Dedifferentiated amniotic fluid mesenchymal stem cell (primary cell): ENCODE data around the gene RPS4Y1.

Source experiments
- DNase-seq: peaks from one replicate; pipeline ENCODE4 v3.0.0-alpha.2; 2016; ENCODE audit errors: extremely low spot score

RPS4Y1 gene

DNA sequence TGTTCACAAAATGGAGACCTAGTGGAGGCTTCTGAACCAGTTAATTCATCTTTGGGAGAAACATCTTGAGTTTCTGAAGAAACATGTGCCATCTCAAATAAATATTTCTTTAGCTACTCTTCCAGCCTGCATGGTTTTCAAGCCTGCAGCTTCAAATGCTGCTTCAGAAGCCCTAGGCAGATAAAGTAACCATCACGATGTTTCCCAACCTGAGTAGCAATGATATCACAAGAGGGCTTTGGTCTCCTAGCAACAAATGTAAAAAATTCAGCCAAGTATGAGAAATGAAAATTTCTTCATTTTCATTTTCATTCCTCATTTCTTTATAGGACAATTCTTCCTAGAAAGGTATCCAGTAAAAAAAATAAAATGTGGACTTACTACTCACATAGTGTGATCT, 42.2 kb downstream of the RPS4Y1 start:
- no peak for DNase-seq

DNA sequence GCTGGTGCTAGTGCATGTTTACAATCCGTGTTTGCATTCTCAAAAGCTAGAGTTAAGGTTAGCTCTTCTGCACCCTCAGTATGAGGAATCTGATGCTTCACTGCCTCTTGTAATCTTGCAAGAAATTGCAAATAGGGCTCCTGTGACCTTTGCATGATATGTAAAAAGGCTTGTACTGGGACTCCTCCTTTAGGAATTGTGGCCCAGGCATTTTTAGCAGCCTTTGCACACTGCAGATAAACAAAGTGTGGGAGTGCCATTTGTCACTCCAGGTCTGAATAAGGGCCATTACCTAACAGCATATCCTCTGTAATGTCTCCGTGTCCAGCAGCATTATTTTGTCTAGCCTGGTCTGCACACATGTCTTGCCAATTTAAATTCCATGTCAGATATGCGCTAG, 44.5 kb downstream of the RPS4Y1 start:
- no peak for DNase-seq

DNA sequence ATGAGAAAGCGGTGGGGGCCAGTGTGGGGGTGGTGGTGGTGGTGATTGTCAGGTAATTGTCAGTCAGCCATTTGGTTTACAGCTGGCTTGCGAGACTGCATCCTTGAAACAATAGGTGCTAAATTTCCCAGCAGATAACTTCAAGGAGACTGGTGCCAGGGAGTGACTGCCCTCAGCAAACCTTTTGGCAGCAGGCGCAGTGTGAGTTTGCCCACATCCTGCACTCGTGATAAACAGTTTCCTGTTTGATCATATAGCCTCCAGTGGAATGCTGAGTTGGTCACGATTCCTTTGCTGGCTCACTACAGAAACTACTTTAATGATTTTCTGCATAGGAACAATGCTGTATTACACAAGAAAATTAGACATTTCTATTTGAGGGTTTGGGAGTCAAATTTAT, 46.0 kb downstream of the RPS4Y1 start:
- no peak for DNase-seq

DNA sequence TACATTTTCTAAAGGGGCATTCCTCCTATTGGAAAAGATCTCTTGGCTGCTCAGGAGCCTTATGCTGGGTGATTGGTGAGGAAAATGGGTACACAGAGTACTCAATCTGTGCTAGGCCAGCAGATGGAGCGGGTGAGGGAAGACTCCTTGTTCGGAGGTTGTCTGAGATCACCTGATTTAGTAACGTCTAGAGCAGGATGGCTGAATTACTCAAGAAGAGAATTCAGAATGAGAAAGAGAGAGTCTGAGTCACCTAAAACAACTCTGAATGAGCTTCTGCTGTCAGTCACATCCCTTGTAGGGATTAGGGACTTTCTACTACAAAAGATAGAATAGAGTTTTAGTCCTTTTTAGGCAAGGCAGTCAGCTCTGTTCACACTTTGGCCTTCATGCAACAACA, 46.6 kb downstream of the RPS4Y1 start:
- DNase-seq: no peak

DNA sequence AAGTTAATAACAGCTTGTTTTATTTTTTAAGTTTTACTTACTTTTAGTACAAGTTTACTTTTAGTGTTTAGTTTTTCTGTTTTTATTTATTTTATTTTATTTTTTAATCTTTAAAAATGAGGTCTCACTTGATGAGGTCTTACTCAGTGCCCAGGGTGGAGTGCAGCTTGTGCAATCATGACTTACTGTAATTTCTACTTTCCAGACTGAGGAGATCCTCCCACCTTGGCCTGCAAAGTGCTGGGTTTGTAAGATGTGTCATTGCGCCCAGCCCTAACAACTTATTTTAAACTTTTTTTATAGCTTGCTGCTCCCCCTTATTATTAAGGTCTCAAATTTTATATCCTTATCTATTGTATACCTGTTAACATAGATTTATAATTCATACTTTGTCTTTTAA, 52.1 kb downstream of the RPS4Y1 start:
- DNase-seq: no peak

DNA sequence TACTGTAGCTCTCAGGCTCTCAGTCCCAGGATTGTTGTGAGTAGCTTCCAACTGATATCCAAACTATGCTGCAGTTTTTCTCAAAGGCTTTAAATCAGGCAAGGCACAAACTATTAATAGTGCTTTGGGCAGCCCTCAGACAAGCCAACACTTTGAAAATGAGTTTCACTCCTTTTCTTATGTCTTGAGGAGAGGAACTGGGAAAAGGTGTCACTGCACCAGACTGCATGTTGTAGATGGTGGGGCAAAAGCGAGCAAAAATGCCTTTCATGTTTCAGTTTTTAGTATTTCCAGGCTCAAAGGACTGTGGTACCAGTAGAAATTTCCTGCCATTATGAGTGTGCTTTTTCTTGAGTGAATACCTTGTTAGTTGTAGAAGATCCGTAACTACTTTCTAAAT, 54.6 kb downstream of the RPS4Y1 start:
- no peak for DNase-seq

DNA sequence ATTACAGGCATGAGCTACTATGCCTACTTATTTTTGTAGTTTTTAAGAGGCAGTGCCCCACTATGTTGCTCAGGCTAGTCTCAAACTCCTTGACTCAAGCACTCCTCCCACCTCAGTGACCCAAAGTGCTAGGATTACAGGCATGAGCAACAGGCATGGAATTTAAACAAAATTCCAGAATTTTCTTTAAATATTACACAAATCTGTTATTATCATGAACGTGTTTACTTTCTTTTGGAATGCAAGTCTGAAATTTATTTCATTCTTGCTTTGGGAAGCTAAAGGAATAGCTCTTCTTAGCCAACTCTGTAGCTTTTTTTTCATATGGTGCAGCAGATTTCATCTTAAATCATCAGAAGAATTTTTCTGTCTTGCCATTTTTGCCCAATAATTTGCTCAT, 66.0 kb downstream of the RPS4Y1 start:
- no peak for DNase-seq

DNA sequence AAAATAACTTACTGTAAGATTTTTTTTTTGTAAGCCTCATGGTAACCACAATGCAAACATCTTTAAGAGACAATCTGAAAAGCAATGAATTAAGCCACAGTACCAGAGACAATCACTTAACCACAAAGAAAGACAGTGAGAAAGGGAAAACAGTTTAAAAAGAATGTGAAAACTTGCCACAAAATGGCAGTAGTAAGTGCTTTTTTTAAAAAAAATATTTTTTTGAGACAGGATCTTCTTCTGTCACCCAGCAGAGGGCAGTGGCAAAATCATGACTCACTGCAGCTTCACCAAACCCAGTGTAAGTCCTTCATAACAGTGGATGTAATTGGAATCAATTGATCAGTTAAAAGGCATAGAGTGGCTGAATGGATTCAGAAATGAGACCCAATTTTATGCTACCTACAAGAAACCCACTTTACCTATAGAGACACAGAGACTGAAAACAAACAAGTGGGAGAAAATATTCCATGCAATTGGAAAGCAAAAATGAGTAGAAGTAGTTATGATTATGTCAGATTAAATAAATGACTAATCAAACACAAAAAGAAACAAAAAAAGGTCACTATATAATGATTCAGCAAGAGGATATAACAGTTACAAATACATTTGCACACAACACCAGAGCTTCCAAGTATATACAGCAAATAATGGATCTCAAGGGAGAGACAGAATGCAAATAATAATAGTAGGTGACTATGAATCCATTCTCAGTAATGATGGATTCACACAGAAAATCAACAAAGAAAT, 71.8 kb downstream of the RPS4Y1 start:
- DNase-seq: no peak
